ENCODE results near the gene ATP6V0C. TPM values are rescaled to one million over a fixed set of nuclear protein-coding genes. Genes with fewer than 3 reads are reported as not detected.

Gene ATP6V0C
- polyA plus RNA-seq, 1 experiment = 32.9 TPM

- Histone ChIP-seq H3K27me3 (ENCODE audit: control insufficient read depth, insufficient read depth, low read length) (no peaks in the 10 kb centered on the region), H3K36me3 (ENCODE audit: control insufficient read depth, insufficient read depth, low read length) (0 out of 2 replicates have a peak, but pooled peaks cover under 1% of the 10 kb centered on the region), H3K4me3 (ENCODE audit: low read depth, low read length) (no peak overlapping the region)
- ChIA-PET CTCF (interaction anchor here (0.9 to 2.4 kb wide), 5 partner anchors 8 to 172 kb away, joined by 3 to 10 read pairs (median 3); partner anchors contain the start of genes ABCA3 and AMDHD2), POLR2A (no interaction called here)
- DNase-seq (ENCODE audit: low read depth) = no peak
- TF ChIP-seq CTCF (IDR thresholded peaks at IDR 0.05; ENCODE audit: insufficient read depth, low read depth, low read length) = no peak
Measured at GRCh38 chr16:2511996-2512734, 1.6 kb upstream of the ATP6V0C start.

- peak overlapping the region; percentile 97 for H3K4me3 ChIP-seq (ENCODE audit: low read depth, low read length)
- no peak for TF ChIP-seq CTCF (IDR thresholded peaks at IDR 0.05; ENCODE audit: insufficient read depth, low read depth, low read length)
- no peaks in the 10 kb centered on the region for H3K27me3 ChIP-seq (ENCODE audit: control insufficient read depth, insufficient read depth, low read length)
- no peak for DNase-seq (ENCODE audit: low read depth)
- ChIA-PET POLR2A (no interaction called here), CTCF (interaction anchor here (0.6 to 2.4 kb wide), 4 partner anchors 10 to 172 kb away, joined by 3 to 10 read pairs (median 3); partner anchors contain the start of gene ABCA3)
- no peaks in the 10 kb centered on the region for H3K36me3 ChIP-seq (ENCODE audit: control insufficient read depth, insufficient read depth, low read length)
Measured at GRCh38 chr16:2512735-2513404, 882 bp upstream of the ATP6V0C start.

GRCh38 chr16:2514333-2515179, 804 bp downstream of the ATP6V0C start:
- no peaks in the 10 kb centered on the region for H3K27me3 ChIP-seq (ENCODE audit: control insufficient read depth, insufficient read depth, low read length)
- TF ChIP-seq CTCF (IDR thresholded peaks at IDR 0.05; ENCODE audit: insufficient read depth, low read depth, low read length) = no peak
- ChIA-PET CTCF (interaction anchor here (1.5 kb wide), 1 partner anchor 14 kb away, joined by 10 read pairs; no protein-coding TSS in a partner anchor), POLR2A (no interaction called here)
- peaks cover 6% of the 10 kb centered on the region for H3K36me3 ChIP-seq (ENCODE audit: control insufficient read depth, insufficient read depth, low read length)
- H3K4me3 ChIP-seq (ENCODE audit: low read depth, low read length) = peak overlapping the region; percentile 97
- DNase-seq (ENCODE audit: low read depth) = no peak

- DNase-seq (ENCODE audit: low read depth) = no peak
- no peak for TF ChIP-seq CTCF (IDR thresholded peaks at IDR 0.05; ENCODE audit: insufficient read depth, low read depth, low read length)
- no peaks in the 10 kb centered on the region for H3K27me3 ChIP-seq (ENCODE audit: control insufficient read depth, insufficient read depth, low read length)
- peak overlapping the region; percentile 97 for H3K4me3 ChIP-seq (ENCODE audit: low read depth, low read length)
- CTCF ChIA-PET = interaction anchor here (1.5 kb wide), 1 partner anchor 15 kb away, joined by 10 read pairs; no protein-coding TSS in a partner anchor
- POLR2A ChIA-PET = no interaction called here
- H3K36me3 ChIP-seq (ENCODE audit: control insufficient read depth, insufficient read depth, low read length) = peaks cover 7% of the 10 kb centered on the region
Measured at GRCh38 chr16:2515180-2515851, 1.6 kb downstream of the ATP6V0C start.

Data from BJ (cell line).